ENCODE measurements around the gene XRRA1.

Gene XRRA1

GRCh38 chr11:74936976-74937375 is 11.9 kb downstream of the XRRA1 start:
- Histone ChIP-seq H3K4me1 (ENCODE audit: control insufficient read depth, insufficient read depth, low read length) (no peaks in the 10 kb centered on the region), H3K36me3 (ENCODE audit: control insufficient read depth in 2 of 2, insufficient read depth in 1 of 2, low read length in 2 of 2) (peaks cover 0 to 55% of the 10 kb centered on the region in 2 experiments; a peak in 1 of 3 replicates), H3K4me3 (ENCODE audit: low read depth, low read length) (no peak overlapping the region), H3K27ac (ENCODE audit: extremely low read depth, low read depth, low read length) (no peak overlapping the region), H3K9me3 (ENCODE audit: control insufficient read depth, insufficient read depth, low read depth, low read length) (no peaks in the 10 kb centered on the region)
- ChIA-PET CTCF (interaction anchor here (2.1 kb wide), 1 partner anchor 95 kb away, joined by 7 read pairs; no protein-coding TSS in a partner anchor), POLR2A (no interaction called here)
- TF ChIP-seq ZNF292 (tag by site-specific recombination; IDR thresholded peaks at IDR 0.05; ENCODE audit: borderline replicate concordance, low read depth) (no peak), TRIM28 (IDR thresholded peaks at IDR 0.05; ENCODE audit: borderline replicate concordance, low read length) (no peak), ZNF664 (tag by site-specific recombination; IDR thresholded peaks at IDR 0.05) (no peak), ZNF391 (tag by site-specific recombination; IDR thresholded peaks at IDR 0.05; ENCODE audit: borderline replicate concordance, low read depth) (no peak), FEZF1 (tag by site-specific recombination; IDR thresholded peaks at IDR 0.05) (no peak), ZNF19 (tag by site-specific recombination; IDR thresholded peaks at IDR 0.05; ENCODE audit: low read depth) (no peak), ZNF239 (tag by site-specific recombination; IDR thresholded peaks at IDR 0.05) (no peak)
- TF ChIP-seq, protein P1, sequence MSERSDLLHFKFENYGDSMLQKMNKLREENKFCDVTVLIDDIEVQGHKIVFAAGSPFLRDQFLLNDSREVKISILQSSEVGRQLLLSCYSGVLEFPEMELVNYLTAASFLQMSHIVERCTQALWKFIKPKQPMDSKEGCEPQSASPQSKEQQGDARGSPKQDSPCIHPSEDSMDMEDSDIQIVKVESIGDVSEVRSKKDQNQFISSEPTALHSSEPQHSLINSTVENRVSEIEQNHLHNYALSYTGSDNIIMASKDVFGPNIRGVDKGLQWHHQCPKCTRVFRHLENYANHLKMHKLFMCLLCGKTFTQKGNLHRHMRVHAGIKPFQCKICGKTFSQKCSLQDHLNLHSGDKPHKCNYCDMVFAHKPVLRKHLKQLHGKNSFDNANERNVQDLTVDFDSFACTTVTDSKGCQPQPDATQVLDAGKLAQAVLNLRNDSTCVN (tag by site-specific recombination; optimal IDR thresholded peaks at IDR 0.05): no peak

DNA sequence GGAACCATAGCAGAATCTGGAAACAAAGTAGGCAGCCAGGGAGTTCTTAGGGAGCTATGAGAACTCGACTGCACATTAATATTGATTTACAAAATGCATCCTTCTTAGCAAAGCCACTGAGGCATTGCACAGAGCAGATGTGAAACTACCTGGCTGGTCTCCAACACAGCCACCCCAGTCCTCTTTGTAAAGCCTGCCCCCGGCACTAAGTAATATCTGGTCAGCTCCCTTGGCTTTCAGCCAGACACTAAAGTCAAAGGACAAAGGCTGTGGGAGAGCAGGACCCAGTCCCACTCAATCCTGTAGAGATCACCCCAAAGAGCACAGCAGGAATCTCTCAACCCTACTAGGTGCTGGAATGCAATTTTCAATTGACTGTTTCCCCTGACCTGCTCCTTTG is 12.8 kb downstream of the XRRA1 start:
- Histone ChIP-seq H3K4me1 (ENCODE audit: control insufficient read depth, insufficient read depth, low read length) (no peaks in the 10 kb centered on the region), H3K9me3 (ENCODE audit: control insufficient read depth, insufficient read depth, low read depth, low read length) (no peaks in the 10 kb centered on the region), H3K36me3 (ENCODE audit: control insufficient read depth in 2 of 2, insufficient read depth in 1 of 2, low read length in 2 of 2) (peaks cover 0 to 55% of the 10 kb centered on the region in 2 experiments; a peak in 1 of 3 replicates), H3K4me3 (ENCODE audit: low read depth, low read length) (no peak overlapping the region), H3K27ac (ENCODE audit: extremely low read depth, low read depth, low read length) (no peak overlapping the region)
- CTCF ChIA-PET: no interaction called here
- POLR2A ChIA-PET: no interaction called here
- no peak for TF ChIP-seq ZNF654 (tag by site-specific recombination; IDR thresholded peaks at IDR 0.05; ENCODE audit: low read depth)
- TF ChIP-seq YY2 (tag by site-specific recombination; IDR thresholded peaks at IDR 0.05): no peak
- TF ChIP-seq ZNF112 (tag by site-specific recombination; IDR thresholded peaks at IDR 0.05): no peak
- no peak for TF ChIP-seq INSM2 (tag by site-specific recombination; IDR thresholded peaks at IDR 0.05)
- no peak for TF ChIP-seq KLF1 (tag by site-specific recombination; IDR thresholded peaks at IDR 0.05)
- no peak for TF ChIP-seq ZFP69B (tag by site-specific recombination; IDR thresholded peaks at IDR 0.05)
- no peak for TF ChIP-seq ZNF148 (tag by site-specific recombination; IDR thresholded peaks at IDR 0.05; ENCODE audit: borderline replicate concordance)
- no peak for TF ChIP-seq ZNF561 (tag by site-specific recombination; IDR thresholded peaks at IDR 0.05; ENCODE audit: borderline replicate concordance)
- no peak for TF ChIP-seq MEIS1 (CRISPR knock-in tag; IDR thresholded peaks at IDR 0.05; ENCODE audit: borderline replicate concordance)
- TF ChIP-seq, protein P2, sequence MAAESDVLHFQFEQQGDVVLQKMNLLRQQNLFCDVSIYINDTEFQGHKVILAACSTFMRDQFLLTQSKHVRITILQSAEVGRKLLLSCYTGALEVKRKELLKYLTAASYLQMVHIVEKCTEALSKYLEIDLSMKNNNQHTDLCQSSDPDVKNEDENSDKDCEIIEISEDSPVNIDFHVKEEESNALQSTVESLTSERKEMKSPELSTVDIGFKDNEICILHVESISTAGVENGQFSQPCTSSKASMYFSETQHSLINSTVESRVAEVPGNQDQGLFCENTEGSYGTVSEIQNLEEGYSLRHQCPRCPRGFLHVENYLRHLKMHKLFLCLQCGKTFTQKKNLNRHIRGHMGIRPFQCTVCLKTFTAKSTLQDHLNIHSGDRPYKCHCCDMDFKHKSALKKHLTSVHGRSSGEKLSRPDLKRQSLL (tag by site-specific recombination; IDR thresholded peaks at IDR 0.05): no peak
- no peak for TF ChIP-seq TRIM28 (IDR thresholded peaks at IDR 0.05; ENCODE audit: borderline replicate concordance, low read length)
- no peak for TF ChIP-seq ZNF629 (tag by site-specific recombination; IDR thresholded peaks at IDR 0.05)
- TF ChIP-seq ZNF341 (tag by site-specific recombination; IDR thresholded peaks at IDR 0.05; ENCODE audit: low read depth): no peak
- TF ChIP-seq ZNF777 (tag by site-specific recombination; IDR thresholded peaks at IDR 0.05; ENCODE audit: borderline replicate concordance): no peak
- no peak for TF ChIP-seq GFI1B (tag by site-specific recombination; IDR thresholded peaks at IDR 0.05)
- no peak for TF ChIP-seq REST (tag by site-specific recombination; IDR thresholded peaks at IDR 0.05)
- TF ChIP-seq, protein P3, sequence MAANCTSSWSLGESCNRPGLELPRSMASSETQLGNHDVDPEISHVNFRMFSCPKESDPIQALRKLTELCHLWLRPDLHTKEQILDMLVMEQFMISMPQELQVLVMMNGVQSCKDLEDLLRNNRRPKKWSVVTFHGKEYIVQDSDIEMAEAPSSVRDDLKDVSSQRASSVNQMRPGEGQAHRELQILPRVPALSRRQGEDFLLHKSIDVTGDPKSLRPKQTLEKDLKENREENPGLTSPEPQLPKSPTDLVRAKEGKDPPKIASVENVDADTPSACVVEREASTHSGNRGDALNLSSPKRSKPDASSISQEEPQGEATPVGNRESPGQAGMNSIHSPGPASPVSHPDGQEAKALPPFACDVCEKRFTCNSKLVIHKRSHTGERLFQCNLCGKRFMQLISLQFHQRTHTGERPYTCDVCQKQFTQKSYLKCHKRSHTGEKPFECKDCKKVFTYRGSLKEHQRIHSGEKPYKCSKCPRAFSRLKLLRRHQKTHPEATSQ (tag by site-specific recombination; IDR thresholded peaks at IDR 0.05): no peak

Measured in HEK293 (cell line).